Omental fat pad (tissue), 4 donors: ENCODE data around the gene FARS2. TPM values are rescaled to one million over a fixed set of nuclear protein-coding genes. Genes with fewer than 3 reads are reported as not detected.

Experiments used
- ATAC-seq: fragments of 150-250 bp; one replicate; pipeline ENCODE4 v1.9.1; 2016; ENCODE audit warnings: mild to moderate bottlenecking, moderate library complexity; ENCODE audit not compliant: low FRiP score
- DNase-seq: peaks from one replicate; pipeline ENCODE4 v3.0.0-alpha.2; 2019; ENCODE audit warnings: low spot score
- total RNA-seq, 4 donors: library from RNA; depleted of rRNA; stranded (reverse); fragments of >200 nt; gene quantifications; one replicate each; pipeline ENCODE4 v1.1.0, GENCODE V29; 2016
- TF ChIP-seq, protein P1 (sequence below), 3 donors: fragments of 450-650 bp; IDR thresholded peaks; one replicate each; pipeline ENCODE4 v1.5.1; 2016 to 2017; ENCODE audit warnings: antibody characterized with exemption in 3 of 3, mild to moderate bottlenecking in 3 of 3, moderate library complexity in 2 of 3

The FARS2 gene
- total RNA-seq, 4 donors from 2014 or later = 12.5 to 18.1 (median 14.5) TPM

- DNase-seq (no peak), ATAC-seq (no peak)
- TF ChIP-seq, protein P1, sequence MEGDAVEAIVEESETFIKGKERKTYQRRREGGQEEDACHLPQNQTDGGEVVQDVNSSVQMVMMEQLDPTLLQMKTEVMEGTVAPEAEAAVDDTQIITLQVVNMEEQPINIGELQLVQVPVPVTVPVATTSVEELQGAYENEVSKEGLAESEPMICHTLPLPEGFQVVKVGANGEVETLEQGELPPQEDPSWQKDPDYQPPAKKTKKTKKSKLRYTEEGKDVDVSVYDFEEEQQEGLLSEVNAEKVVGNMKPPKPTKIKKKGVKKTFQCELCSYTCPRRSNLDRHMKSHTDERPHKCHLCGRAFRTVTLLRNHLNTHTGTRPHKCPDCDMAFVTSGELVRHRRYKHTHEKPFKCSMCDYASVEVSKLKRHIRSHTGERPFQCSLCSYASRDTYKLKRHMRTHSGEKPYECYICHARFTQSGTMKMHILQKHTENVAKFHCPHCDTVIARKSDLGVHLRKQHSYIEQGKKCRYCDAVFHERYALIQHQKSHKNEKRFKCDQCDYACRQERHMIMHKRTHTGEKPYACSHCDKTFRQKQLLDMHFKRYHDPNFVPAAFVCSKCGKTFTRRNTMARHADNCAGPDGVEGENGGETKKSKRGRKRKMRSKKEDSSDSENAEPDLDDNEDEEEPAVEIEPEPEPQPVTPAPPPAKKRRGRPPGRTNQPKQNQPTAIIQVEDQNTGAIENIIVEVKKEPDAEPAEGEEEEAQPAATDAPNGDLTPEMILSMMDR (IDR thresholded peaks at IDR 0.05) = no peak
Measured at GRCh38 chr6:5753209-5753608, 491.9 kb downstream of the FARS2 start.

- TF ChIP-seq, protein P1 (IDR thresholded peaks at IDR 0.05) = no peak
- DNase-seq = no peak
- no peak for ATAC-seq
Measured at GRCh38 chr6:5754904-5755303, 493.6 kb downstream of the FARS2 start.

DNA sequence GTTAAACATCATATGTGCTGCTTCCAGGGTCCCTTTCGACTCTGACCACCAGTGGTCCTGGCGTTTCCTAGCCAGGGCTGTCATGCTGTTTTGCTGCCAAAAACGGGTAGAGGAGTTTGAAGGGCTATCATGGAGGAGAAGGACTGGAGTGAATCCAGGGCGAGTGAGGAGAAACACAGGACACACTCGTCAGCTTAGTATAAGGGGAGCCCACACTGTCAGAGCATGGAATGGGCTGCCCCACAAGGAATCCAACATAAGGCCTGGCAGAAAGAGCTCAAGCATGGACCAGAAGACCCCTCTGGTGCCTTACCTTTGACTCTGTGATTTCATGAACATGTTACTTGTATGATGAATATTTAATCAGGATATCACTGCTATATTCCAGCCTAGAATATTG lies 498.3 kb downstream of the FARS2 start:
- ATAC-seq (no peak), DNase-seq (no peak)
- TF ChIP-seq, protein P1 (IDR thresholded peaks at IDR 0.05) = no peak

GRCh38 chr6:5761370-5761769 lies 500.1 kb downstream of the FARS2 start:
- DNase-seq (no peak), ATAC-seq (no peak)
- TF ChIP-seq, protein P1 (IDR thresholded peaks at IDR 0.05) = no peak

GRCh38 chr6:5762561-5762968 lies 501.3 kb downstream of the FARS2 start:
- no peak for DNase-seq
- TF ChIP-seq, protein P1 (IDR thresholded peaks at IDR 0.05) = no peak
- ATAC-seq = no peak

GRCh38 chr6:5763407-5763806 lies 502.1 kb downstream of the FARS2 start:
- no peak for DNase-seq
- no peak for ATAC-seq
- TF ChIP-seq, protein P1 (IDR thresholded peaks at IDR 0.05) = no peak

DNA sequence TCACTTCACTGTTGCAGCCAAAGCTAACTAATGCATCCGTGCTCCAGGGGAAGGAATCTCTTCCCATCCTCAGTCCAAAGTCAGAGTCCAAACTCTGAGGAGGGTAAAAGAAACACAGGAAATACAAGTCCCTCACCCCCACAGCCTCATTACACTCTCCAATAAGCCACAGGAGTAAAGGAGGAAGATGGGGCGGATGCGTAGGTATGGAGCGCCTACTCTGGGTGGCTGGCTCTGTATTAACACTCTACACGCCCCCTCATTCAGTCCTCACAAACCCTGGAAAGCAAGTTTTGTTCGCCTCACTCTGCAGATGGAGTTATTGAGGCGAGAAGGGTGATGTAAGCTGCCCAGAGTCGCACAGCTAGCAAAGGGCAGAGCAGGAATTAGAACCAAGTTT lies 502.6 kb downstream of the FARS2 start:
- ATAC-seq = no peak
- DNase-seq = no peak

More for the DNA sequence above, 502.6 kb downstream of the FARS2 start:
- TF ChIP-seq, protein P1 (IDR thresholded peaks at IDR 0.05) = no peak
